Stimulated activated CD4-positive, alpha-beta T cell treated with anti-CD3 and anti-CD28 coated beads, Interleukin-4, amount 100 ng/mL, for 48 hours (primary cell): ENCODE results near the gene MAPK12.
"Not testable (repeated sequence)": the region's sequence is repeated elsewhere in the genome, so short reads cannot be mapped to it uniquely, and the experiment has no call there.

ENCODE experiments used
- DNase-seq, 2 donors: peaks; one replicate each; pipeline ENCODE4 v3.0.0-alpha.2; 2020; ENCODE audit warnings: low read depth in 2 of 2

Gene MAPK12

DNA sequence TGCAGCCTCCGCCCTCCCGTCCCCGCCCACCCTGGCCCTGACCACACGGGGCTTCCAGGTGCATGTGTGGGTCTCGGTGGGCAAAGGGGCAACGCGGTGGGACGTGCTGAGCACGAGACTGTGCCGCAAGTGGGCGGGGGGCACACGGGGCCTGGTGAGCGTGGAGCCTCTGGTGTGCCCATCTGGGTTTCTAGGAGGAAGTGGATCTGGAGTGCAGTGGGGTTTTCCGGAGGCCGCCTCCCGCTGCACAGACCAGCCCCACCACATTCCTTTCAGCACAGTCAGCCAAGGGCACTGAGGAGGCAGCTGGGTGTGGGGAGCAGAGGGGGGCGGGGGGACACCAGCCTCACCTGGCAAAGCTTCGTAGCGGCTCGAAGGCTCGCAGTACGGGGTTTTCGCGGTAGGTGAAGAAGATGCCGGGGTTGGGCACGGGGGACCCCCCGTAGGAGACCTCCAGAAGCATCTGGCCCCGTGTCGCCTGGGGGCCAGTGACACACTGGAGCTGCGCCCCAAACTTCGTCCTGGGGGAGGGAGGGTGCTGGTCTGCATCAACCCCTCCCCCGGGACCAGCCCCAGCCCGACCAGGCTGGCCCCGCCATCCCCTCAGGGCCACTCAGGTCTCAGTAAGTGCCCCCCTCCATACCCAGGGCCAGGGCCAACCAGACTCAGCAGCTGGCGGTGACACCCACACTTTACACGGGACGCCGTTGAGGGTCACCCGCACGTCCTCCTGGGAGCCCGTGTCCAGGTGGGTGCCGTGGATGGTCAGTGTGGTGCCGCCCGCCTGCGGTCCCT is 21.1 kb upstream of the MAPK12 start:
- DNase-seq = no peak

DNA sequence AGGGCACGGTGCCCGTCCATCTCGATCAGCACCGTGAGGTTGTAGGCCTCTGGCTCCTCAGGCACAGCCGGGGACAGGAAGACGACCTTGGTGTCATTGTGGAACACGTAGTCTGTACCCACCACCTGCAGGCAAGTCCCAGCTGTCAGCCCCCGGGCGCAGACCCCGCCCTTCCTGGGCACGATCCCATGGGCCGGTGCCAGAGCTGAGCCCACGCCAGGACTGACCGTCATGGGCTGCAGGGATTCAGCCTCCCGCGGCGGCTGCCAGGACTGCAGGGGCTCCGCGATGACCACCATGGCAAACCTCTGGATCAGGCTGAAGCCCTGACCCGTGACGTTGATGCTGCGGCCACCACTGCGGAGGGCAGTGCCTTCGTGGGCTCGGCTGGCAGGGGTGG is 20.5 kb upstream of the MAPK12 start:
- DNase-seq = no peak

DNA sequence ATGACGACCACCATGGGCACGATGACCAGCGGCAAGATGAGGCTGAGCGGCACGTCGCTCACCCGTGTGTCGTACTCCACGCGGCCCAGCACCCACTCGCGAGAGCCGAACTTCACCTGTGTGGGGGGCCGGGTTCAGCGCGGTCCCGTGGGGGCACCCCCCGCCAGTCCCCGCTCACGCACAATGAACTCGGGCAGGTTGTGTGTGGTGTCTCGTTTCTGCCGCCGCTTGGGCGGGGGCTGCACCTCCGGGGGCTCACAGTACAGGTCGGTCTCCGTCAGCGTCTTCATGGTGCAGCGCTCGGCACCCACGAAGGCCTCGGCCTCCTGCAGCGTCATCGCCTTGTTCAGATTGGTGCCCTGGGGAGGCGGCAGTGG is 19.9 kb upstream of the MAPK12 start:
- no peak for DNase-seq

DNA sequence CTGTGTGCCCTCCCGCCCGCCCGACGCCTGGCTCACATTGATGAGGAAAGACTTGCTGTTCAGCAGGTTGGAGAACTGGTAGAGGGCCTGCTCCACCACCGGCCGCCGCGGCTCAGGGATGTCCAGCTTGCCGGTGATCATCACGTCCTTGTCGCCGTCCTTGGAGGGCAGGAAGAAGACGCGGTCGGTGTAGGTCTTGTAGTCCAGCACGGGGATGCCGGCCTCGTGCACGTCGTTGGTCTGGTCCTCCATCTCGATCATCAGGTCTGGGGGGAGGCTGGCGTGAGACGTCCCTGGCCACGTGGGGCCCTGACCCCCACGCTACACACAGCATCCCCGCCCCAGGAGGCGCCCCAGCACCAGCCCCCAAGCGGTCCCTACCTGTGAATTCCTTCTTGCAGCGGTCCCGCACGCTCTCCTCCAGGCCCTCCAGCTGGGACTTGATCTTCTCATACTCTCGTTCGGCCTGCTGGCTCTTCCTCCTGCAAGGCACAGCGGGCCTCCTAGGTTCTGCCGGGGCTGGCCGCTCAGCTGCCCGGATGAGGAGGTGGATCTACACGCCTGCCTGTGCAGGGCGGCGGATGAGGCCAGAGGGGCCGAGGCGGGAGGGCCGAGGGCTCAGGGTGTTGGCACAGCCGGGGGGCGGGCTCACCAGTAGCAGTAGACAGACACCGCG is 19.4 kb upstream of the MAPK12 start:
- no peak for DNase-seq

DNA sequence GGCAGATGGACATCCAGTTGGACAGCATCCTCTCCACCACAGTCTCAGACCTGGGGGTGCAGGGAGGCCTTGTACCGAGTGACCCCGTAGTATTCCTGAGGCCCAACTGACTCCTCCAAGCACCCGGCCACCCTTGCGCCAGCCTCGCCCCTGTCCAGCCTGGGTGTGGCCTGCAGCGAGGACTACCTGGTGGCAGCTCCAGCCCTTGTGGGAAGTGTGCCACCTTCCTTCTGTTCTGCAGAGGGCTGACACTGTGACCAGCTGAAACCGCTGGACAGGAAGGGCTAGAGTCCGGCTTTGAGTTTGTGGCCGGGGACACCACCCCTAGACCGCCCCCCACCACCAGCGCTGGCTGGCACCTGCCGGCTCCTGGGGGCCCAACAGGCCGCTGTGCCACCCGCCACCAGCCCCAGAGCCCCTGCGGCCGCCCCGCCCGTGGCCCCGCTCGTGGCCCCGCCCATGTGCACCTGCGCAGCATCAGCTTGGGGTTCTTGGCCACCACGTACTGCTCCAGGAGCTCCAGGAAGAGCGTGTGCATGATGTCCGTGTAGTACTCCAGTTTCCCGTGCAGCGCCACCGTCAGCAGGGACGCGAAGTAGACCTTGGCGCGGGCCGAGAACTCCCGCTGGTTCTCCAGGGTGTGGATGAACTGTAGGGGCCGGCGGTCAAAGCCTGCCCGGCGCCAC is 18.7 kb upstream of the MAPK12 start:
- DNase-seq = no peak

DNA sequence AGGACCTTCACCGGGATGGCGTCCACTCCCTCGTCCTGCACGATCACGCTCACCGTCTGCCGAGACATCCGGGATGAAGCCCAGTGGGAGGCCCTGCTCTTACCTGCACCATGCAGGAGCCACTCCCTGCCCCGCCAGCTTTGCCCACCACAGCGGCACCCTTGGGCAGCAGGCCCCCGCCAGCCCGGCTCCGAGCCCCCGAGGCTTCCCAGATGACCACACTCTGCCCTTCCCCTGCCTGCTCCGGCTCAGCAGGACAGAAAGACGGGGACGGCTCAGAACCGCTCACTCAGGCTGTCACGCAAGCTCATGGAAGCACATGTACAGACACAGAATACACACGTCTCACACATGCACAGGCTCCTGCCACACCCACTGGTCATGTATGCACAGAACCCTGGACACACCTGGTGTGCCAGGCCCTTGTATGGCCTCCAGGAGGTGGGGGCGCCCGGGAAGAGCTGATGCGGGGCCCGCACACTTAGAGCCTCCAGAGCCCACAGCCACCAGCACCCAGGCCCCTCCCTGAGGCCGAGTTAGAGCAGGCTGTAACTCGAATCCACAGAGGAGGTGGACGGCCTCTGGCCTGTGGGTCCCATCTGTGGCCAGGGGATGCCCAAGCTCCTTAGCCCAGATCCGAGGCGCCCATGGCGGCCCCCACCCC is 17.6 kb upstream of the MAPK12 start:
- no peak for DNase-seq

DNA sequence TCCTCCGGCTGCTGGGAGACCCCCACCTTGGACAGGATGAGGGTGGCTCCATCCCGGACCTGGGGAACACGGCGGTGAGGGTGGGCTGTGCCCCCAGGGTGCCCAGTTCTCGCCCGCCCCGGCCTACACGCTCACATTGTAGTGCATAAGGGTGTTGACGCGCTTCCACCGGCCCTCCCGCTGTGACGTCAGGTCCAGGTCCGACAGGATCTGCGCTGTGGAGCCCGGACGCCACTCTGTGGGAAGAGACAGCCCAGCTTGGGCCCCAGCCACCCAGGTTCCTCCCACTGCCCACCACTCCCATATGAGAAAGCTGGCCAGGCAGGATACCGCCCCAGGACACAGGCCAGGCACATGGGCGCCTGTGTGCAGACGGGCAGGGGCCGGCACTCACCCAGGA is 17.0 kb upstream of the MAPK12 start:
- DNase-seq = no peak

DNA sequence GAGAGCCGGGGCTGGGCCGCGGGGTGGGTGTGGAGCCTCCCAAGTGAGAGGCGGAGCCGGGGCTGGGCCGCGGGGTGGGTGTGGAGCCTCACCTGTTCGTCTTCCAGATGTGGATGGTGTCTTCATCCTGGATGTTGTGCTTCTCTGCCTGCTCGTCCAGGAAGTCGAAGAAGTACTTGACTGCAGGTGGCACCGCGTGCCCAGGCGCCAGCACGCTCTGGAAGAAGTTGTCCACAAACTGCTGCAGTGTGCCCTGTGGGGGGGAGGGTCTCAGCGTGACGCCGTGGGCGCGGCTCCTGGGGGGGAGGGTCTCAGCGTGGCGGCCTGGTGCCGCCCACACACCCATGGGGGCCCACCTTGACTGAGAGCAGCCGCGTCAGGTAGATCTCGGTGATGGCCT is 16.3 kb upstream of the MAPK12 start:
- no peak for DNase-seq

DNA sequence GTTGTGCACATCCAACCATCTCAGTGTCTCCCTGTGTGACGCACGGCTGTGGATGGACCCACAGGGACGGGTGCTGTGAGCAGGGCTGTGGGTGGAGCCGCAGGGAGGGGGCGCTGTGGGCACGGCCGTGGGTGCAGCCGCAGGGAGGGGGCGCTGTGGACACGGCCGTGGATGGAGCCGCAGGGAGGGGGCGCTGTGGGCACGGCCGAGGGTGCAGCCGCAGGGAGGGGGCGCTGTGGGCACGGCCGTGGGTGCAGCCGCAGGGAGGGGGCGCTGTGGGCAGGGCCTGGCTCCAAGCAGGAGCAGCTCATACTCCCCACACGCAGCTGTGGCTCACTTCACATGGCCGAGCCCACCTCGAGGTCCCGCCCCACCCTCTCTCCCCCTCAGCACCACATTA is 14.7 kb upstream of the MAPK12 start:
- DNase-seq = peak; percentile 27 to 45

DNA sequence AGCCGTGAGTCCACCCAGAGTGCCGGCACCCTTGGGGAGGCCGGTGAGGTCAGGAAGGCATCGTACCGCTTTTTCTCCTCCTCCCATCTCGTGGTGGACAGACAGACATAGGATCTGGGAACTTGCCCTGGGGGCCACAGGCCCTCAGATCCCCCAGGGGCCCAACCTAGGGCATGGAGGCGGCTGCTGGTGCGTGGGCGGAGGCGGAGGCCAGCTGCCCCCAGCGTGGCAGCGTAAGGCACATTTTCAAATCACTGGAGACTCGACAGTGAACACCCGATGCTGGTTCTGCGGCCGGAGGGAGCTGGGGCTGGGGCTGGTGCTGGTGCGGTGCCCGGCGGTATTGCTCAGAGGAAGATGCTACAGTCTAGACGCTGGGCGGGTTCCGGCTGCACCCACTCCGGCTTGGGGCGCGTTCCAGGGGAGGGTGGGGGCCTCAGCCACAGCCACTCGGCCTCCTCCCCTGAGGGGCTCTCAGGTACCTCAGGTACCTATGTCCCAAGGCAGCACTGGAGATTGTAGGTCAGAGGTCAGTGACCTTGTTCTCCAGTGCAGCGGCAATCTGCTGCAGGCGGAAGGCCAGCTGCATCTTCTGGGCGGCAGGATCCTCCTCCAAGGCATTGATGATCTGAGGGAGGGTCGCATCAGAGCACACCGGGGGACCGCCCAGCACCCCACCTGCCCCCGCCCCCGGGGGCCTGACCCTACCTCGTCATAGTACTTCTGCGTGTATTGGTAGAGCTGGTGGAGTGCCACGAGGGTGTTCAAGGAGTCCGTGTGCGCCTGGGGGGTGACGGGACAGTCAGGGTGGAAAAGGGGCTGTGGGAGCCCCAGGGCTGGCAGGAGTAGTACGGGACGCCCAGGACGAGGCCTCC is 13.9 kb upstream of the MAPK12 start:
- no peak for DNase-seq

DNA sequence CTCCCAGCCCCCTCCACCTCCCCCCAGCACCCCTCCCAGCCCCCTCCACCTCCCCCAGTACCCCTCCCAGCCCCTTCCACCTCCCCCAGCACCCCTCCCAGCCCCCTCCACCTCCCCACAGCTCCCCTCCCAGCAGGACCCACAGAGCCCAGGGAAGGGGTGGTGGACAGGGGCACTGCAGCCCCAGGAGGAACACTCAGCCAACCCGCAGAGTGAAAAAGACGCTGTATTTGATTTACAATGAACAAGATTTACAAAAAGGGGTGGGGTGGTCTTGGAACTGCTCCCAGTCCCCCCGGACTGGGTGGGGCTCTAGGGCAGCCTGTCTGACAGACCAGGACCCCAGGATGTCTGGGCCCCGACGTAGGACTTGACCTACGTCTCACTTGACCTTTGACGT is 13.3 kb upstream of the MAPK12 start:
- no peak for DNase-seq

DNA sequence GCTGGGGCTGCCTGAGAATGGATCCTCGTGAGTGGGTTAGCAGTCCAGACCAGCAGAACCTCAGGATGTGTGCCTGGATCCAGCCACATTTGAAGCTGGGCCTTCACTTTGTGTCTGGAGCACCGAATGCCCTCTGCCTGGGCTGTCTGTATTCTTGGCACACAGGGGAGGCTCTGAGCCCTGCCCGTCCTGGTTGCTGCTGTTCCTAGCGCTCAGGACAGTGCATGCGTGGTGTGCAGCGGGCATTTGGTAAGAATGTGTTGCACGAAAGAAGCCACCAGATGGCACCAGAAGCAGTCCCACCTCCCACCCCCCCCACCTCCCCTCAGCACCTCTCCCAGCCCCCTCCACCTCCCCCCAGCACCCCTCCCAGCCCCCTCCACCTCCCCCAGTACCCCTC is 12.8 kb upstream of the MAPK12 start:
- DNase-seq = peak in 1 of 2 donors; percentile 31

DNA sequence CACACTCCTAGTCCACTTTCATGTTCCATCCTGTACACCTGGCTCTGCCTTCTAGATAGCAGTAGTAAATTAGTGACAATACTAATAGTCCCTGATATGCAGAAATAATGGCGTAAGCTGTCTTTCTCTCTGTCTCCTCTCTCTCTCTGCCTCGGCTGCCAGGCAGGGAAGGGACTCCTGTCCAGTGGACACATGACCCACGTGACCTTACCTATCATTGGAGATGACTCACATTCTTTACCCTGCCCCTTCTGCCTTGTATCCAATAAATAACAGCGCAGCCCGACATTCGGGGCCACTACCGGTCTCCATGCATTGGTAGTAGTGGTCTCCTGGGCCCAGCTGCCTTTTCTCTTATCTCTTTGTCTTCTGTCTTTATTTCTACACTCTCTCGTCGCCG is 12.3 kb upstream of the MAPK12 start:
- DNase-seq = not testable (repeated sequence)

DNA sequence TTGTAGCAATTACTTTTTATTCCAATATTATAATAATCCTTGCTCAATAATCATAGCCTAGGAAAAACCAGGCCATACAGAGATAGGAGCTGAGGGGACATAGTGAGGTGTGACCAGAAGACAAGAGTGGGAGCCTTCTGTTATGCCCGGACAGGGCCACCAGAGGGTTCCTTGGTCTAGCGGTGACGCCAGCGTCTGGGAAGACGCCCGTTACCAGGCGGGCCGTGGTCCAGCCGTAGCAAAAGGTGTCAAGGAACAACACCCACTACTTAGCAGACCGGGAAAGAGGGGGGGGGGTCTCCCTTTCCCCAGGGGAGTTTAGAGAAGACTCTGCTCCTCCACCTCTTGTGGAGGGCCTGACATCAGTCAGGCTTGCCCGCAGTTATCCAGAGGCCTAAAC is 11.9 kb upstream of the MAPK12 start:
- not testable (repeated sequence) for DNase-seq

DNA sequence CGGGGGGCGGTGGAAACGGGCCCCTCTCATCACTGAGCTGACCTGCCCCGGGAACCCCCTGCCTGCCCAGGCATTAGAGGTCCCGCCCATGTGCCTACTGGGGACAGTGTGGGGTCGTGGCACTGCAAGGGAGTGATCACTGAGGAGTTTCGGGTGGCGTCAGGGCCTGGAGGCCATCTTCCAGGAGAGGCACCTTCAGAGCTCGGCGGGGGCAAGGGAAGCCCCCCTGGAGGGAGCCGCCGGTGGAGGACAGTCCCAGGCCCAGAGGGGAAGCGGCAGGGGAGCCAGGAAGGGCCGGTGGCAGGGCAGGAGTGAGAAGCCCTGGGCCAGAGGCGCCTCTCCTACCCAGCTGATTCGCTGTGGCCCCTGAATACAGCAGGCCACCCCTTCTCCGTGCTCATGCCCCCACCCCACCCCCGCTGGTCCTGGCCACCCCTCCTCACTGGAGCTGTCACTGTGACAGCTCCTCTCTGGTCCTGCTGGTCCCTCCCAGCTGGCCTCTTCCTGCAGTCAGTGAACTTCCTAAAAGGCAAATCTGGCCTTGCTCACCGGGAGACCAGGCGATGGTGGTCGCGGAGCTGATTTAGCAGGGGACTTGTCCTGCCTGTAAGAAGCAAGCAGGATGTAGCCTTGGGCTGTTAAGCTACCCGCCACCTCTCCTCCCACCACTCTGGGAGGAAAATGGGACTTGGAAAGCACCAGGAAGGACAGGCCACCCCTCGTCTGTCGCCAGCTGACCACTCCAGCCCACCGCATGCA is 10.7 kb upstream of the MAPK12 start:
- no peak for DNase-seq

DNA sequence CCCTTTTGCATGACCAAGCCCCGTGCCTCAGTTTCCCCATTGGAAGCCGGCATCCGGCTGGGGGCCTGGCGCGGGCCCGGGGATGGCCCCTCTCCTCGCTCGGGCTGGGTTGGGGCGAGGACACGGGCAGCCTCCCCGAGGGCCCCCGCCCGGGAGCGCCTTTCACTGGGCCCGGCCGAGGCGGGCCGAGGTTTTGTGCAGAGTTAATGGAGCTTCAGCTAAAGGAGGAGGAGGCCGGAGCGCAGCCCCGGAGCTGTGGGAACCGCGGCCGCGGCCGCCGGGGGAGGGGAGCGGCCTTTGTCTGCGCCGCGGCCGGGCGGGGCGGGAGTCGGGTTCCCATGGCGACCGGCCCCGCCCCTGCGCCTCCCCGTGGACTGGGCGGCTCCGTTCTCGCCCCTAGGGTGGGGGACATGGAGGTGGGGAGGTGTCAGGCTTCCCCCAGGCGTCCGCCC is 10.1 kb upstream of the MAPK12 start:
- DNase-seq = peak; percentile 42 to 53

DNA sequence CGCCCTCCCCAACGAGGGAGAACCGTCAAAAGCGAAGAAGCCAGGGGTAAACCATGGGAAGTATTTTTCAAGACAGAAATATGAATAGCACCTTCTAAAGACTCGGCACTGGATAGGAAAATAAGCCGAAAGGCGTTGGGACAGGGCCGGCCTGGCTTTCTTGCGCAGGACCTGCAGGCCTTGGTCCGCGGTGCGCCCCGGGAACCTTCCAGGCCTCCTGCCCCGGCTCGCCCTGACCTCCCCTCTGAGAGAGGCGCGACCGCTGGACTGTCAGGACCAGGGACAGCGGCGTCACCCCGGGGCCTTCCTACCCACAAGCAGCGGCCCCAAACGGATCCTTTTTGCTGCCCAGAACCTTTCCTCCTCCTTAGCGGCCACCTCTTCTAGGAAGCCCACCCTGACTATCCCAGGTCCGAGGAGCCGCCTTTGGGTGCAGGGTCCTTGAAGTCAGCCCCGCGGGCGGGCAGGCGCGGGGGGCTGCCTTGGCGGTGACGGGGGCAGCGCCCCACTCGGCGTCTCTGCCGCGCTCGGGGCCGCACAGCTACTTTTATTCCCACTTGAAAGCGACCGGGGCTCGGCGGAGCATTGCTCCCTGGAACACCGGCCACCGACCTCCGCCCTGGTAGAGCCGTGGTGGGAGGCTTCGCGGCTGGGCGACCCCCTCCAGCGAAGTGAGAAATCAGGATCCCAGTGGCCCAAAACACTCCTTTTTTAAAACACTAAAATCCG is 9.3 kb upstream of the MAPK12 start:
- DNase-seq = peak; percentile 63 to 66

DNA sequence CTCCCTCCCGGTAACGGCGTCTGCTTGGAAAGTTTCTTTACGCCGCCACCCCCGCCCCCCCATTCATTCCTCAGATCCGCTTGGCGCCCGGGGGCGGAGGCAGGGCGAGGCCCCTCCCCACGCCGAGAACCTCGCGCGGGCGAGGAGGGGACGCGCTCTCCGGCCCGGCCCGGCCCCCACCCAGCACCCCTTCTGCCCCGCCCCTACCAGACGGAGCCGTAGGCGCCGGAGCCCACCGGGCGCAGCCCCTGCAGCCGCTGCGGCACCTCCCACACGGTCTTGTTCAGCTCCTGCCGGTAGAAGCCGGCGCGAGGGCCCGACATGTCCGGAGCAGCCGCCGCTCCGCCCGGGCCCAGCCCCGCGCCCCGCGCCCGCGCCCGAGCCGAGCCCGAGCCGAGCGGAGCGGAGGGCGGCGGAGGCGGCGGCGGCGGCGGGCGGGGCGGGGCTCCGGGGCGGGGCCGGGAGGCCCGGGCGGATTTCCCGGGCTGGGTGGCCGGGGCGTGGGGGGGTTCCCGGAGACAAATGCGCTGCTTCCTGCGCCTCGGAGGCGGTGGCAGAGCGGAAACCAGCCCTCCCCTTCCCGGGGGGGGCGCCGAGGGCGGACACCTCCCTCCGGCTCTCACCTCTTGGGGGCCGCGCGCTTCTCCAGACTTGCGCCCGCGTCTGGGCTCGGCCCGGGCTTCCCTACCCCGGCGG is 8.6 kb upstream of the MAPK12 start, which contains the start of gene MAPK11:
TSS of gene MAPK11 (minus strand) at position 411 of the 696 bp plus-strand sequence. CDS start at position 323, 88 bp downstream.
- DNase-seq = peak; percentile 38 to 63

DNA sequence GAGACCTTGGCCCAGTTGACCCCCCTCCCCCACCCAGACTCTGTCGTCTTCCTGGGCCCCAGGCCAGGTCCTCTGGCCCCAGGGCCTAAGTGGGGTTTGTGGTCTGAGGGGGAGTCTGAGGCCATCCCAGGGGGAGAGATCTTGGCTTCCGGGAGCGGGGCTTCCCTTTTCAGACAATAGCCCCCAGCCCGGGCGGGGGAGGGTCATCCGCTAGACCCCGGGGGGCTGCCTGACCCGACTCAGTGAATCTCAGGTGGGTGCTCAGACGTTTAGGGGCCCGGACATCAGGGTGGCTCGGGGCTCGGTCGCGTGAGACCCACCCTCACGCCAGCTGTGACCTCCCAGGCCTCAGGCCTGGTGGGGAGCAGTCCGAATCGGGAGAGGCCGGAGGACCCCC is 8.1 kb upstream of the MAPK12 start:
- no peak for DNase-seq
